IMR-90 (cell line): ENCODE measurements around the gene SHISA8. TPM values are rescaled to one million over a fixed set of nuclear protein-coding genes. Genes with fewer than 3 reads are reported as not detected.

Experiments
- ATAC-seq: fragments of 200-7000 bp; cut with Tn5 transposase; 2 replicates; pipeline ENCODE4 v1.9.1; 2020; ENCODE audit warnings: low read depth, mild to moderate bottlenecking, moderate library complexity
- BruUV-seq: library from RNA; stranded (reverse); fragments of 400-500 nt; replicated peaks from 2 replicates; lab custom pipeline; 2021; lab: Mats Ljungman, UMichigan
- CTCF ChIA-PET: fragments of 300-600 bp; formaldehyde crosslinking; extraction: SDS; loops from one replicate; lab custom pipeline; 2021; ENCODE audit warnings: antibody characterized with exemption; lab: Yijun Ruan, JAX
- POLR2A ChIA-PET: fragments of 300-600 bp; sonication (Branson Sonifier 250); formaldehyde crosslinking; loops from one replicate; lab custom pipeline; 2022; ENCODE audit warnings: antibody characterized with exemption; ENCODE audit not compliant: unreplicated experiment; lab: Charles Lee
- DNase-seq: peaks from one replicate; pipeline ENCODE4 v3.0.0; 2013
- H2AFZ ChIP-seq: replicated peaks from 2 replicates; pipeline ENCODE3; 2013; ENCODE audit warnings: low read length, mild to moderate bottlenecking; ENCODE audit not compliant: poor library complexity
- H2AK5ac ChIP-seq: 2 replicates; pipeline ENCODE4 v1.6.1; 2013; ENCODE audit warnings: low read depth, low read length, inconsistent platforms
- H2AK9ac ChIP-seq: replicated peaks from 2 replicates; pipeline ENCODE3; 2013; ENCODE audit warnings: mild to moderate bottlenecking, low read depth, low read length, moderate library complexity; ENCODE audit not compliant: poor library complexity
- H2BK120ac ChIP-seq: 2 replicates; pipeline ENCODE4 v1.6.1; 2013; ENCODE audit warnings: low read depth, low read length, inconsistent platforms
- H2BK15ac ChIP-seq: 3 replicates; pipeline ENCODE4 v1.6.1; 2013; ENCODE audit warnings: low read depth, low read length, inconsistent platforms
- H2BK20ac ChIP-seq: 2 replicates; pipeline ENCODE4 v1.6.1; 2013; ENCODE audit warnings: low read depth, mild to moderate bottlenecking, inconsistent platforms, low read length, moderate library complexity
- H2BK5ac ChIP-seq: 2 replicates; pipeline ENCODE4 v1.6.1; 2013; ENCODE audit warnings: mild to moderate bottlenecking, low read depth, low read length, inconsistent platforms; ENCODE audit not compliant: poor library complexity, severe bottlenecking
- H3K14ac ChIP-seq: replicated peaks from 2 replicates; pipeline ENCODE4 v1.6.1; 2013; ENCODE audit warnings: low read depth, low read length, inconsistent platforms
- H3K18ac ChIP-seq: 2 replicates; pipeline ENCODE4 v1.6.1; 2013; ENCODE audit warnings: low read depth, low read length, control low read depth
- H3K23ac ChIP-seq: 2 replicates; pipeline ENCODE4 v1.6.1; 2013; ENCODE audit warnings: low read depth, low read length, inconsistent platforms
- H3K27ac ChIP-seq: 2 replicates; pipeline ENCODE4 v1.5.1; 2013; ENCODE audit warnings: mild to moderate bottlenecking, control low read depth, low read length; ENCODE audit not compliant: insufficient read depth
- H3K27me3 ChIP-seq: 2 replicates; pipeline ENCODE4 v1.6.1; 2013; ENCODE audit warnings: low read length; ENCODE audit not compliant: control insufficient read depth, insufficient read depth
- H3K36me3 ChIP-seq: 2 replicates; pipeline ENCODE4 v1.6.1; 2013; ENCODE audit warnings: low read length, mixed read lengths; ENCODE audit not compliant: control insufficient read depth, insufficient read depth
- H3K4ac ChIP-seq: 2 replicates; pipeline ENCODE4 v1.6.1; 2013; ENCODE audit warnings: low read depth, low read length, inconsistent platforms
- H3K4me1 ChIP-seq: 2 replicates; pipeline ENCODE4 v1.6.1; 2013; ENCODE audit warnings: low read length, mixed read lengths; ENCODE audit not compliant: control insufficient read depth, insufficient read depth
- H3K4me2 ChIP-seq: 2 replicates; pipeline ENCODE4 v1.6.1; 2013; ENCODE audit warnings: low read depth, mild to moderate bottlenecking, control low read depth, low read length, moderate library complexity
- H3K4me3 ChIP-seq: 2 replicates; pipeline ENCODE4 v1.5.1; 2013; ENCODE audit warnings: low read depth, mild to moderate bottlenecking, control low read depth, low read length, moderate library complexity; ENCODE audit not compliant: insufficient read depth
- H3K56ac ChIP-seq: 2 replicates; pipeline ENCODE4 v1.6.1; 2013; ENCODE audit warnings: low read length, inconsistent platforms; ENCODE audit not compliant: insufficient read depth; ENCODE audit errors: extremely low read depth
- H3K79me1 ChIP-seq, 2 experiments: 2 replicates each; pipeline ENCODE4 v1.6.1; 2013; ENCODE audit warnings: low read length in 2 of 2, inconsistent platforms in 1 of 2, low read depth in 1 of 2
- H3K9ac ChIP-seq: 2 replicates; pipeline ENCODE4 v1.6.1; 2013; ENCODE audit warnings: low read depth, low read length, control low read depth
- H3K9me1 ChIP-seq: 2 replicates; pipeline ENCODE4 v1.6.1; 2013; ENCODE audit warnings: low read length, inconsistent platforms; ENCODE audit not compliant: insufficient read depth
- H3K9me3 ChIP-seq: 2 replicates; pipeline ENCODE4 v1.6.1; 2013; ENCODE audit warnings: low read length; ENCODE audit not compliant: control insufficient read depth, insufficient read depth
- H4K20me1 ChIP-seq: 2 replicates; pipeline ENCODE4 v1.6.1; 2013; ENCODE audit warnings: low read length, inconsistent platforms; ENCODE audit not compliant: insufficient read depth
- H4K5ac ChIP-seq: 2 replicates; pipeline ENCODE4 v1.6.1; 2013; ENCODE audit warnings: mild to moderate bottlenecking, low read depth, low read length, control low read depth
- H4K8ac ChIP-seq, 2 experiments: 2 replicates each; pipeline ENCODE4 v1.6.1; 2013; ENCODE audit warnings: low read depth in 2 of 2, low read length in 2 of 2, control low read depth in 1 of 2, inconsistent platforms in 1 of 2
- H4K91ac ChIP-seq: 2 replicates; pipeline ENCODE4 v1.6.1; 2013; ENCODE audit warnings: low read depth, low read length, inconsistent platforms; ENCODE audit not compliant: insufficient read depth
- POLR2A ChIP-seq: IDR thresholded peaks from 2 replicates; pipeline ENCODE4 v1.6.1; 2012; ENCODE audit warnings: mild to moderate bottlenecking, low read depth, low read length
- WGBS, 2 experiments: methylation state at CpG; one replicate each; pipeline versions ENCODE4 v1.1.5 to v1.1.7; 2013; ENCODE audit warnings: missing lambda C conversion rate in 2 of 2; ENCODE audit not compliant: insufficient read length in 1 of 2; ENCODE audit errors: extremely low coverage in 2 of 2; 5-methylcytosine and 5-hydroxymethylcytosine counted together
- dilution Hi-C: fragments of 300-500 bp; cut with HindIII; formaldehyde crosslinking; loops from one replicate; pipeline ENCODE4 v1.14.3; 2018; ENCODE audit warnings: low sequenced_read_pairs; ENCODE audit not compliant: unreplicated experiment
- in situ Hi-C: fragments of 300-500 bp; cut with MboI; formaldehyde crosslinking; loops from 3 replicates; pipeline ENCODE4 v1.14.3; 2019; ENCODE audit warnings: low sequenced_read_pairs, inconsistent platforms, mixed read lengths
- intact Hi-C: fragments of 100-400 bp; cut with micrococcal nuclease; formaldehyde crosslinking; loops from 2 replicates; pipeline ENCODE4 v1.10.0; 2022
- polyA plus RNA-seq, 3 experiments: library from polyadenylated mRNA; depleted of rRNA; stranded (reverse); fragments of >200 nt; gene quantifications; 2 replicates each; pipeline ENCODE4 v1.2.3, GENCODE V29; 2012; ENCODE audit warnings: low replicate concordance in 1 of 3
- total RNA-seq: library from RNA; depleted of rRNA; stranded (reverse); fragments of >200 nt; gene quantifications from 2 replicates; pipeline ENCODE4 v1.2.3, GENCODE V29; 2012
- TF ChIP-seq, protein P1 (sequence below): fragments of 150-350 bp; IDR thresholded peaks from 2 replicates; pipeline ENCODE4 v1.6.1; 2016; ENCODE audit warnings: low read depth, mild to moderate bottlenecking, low read length, moderate library complexity, borderline replicate concordance

SHISA8 gene
- total and polyA plus RNA-seq, 2 of the 4 experiments (the other 2 are of a cell fraction), result not detected

DNA sequence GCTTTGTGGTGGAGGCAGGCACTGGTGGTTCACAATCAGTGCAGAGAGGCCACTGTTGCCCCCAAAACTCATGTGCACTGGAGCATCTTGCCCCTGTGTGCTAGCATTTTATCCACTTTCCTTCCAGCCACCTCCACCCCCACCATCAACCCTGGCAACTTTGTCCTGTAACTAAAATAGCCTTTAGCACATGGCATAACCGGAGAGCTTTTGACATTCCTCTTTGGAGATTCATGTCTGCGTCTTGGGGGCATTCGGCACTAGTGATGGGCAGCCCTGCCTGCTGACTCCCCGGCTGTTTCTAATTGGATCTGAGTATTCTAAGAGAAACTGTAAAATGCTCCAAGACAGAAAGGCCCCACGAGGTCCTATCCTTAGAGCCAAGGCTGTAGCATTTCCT, 15.8 kb downstream of the SHISA8 start:
- Histone ChIP-seq H2BK20ac (no peak overlapping the region), H3K4me2 (no peak overlapping the region), H3K4ac (no peak overlapping the region), H2BK15ac (no peak overlapping the region), H2BK120ac (no peak overlapping the region), H3K14ac (no peak overlapping the region), H3K36me3 (peaks cover 40% of the 10 kb centered on the region), H3K79me1 (no peaks in the 10 kb centered on the region), H3K9me1 (peaks cover 8% of the 10 kb centered on the region; the same call in 1 of the 2 replicates), H3K9ac (no peak overlapping the region), H2AK9ac (no peak overlapping the region), H3K4me1 (0 out of 2 replicates have a peak, but pooled peaks cover 1% of the 10 kb centered on the region), H4K5ac (no peak overlapping the region), H3K23ac (no peak overlapping the region), H4K91ac (no peak overlapping the region), H3K18ac (no peak overlapping the region), H3K27ac (no peak overlapping the region), H3K27me3 (no peaks in the 10 kb centered on the region), H4K8ac (no peak overlapping the region), H4K20me1 (0 out of 2 replicates have a peak, but pooled peaks cover 6% of the 10 kb centered on the region), H2BK5ac (no peak overlapping the region), H2AFZ (no peak overlapping the region), H2AK5ac (no peak overlapping the region), H3K4me3 (no peak overlapping the region), H3K9me3 (no peaks in the 10 kb centered on the region), H3K56ac (no peak overlapping the region)
- WGBS, 2 experiments, result no CpG with 5 or more reads among the region's 5 CpGs
- no TSS peak for BruUV-seq
- ChIA-PET POLR2A (no interaction called here), CTCF (no interaction called here)
- in situ Hi-C loops, result no loop called here
- DNase-seq (no peak), ATAC-seq (no peak)
- dilution Hi-C loops, result no loop called here
- no peak for TF ChIP-seq POLR2A
- TF ChIP-seq, protein P1, sequence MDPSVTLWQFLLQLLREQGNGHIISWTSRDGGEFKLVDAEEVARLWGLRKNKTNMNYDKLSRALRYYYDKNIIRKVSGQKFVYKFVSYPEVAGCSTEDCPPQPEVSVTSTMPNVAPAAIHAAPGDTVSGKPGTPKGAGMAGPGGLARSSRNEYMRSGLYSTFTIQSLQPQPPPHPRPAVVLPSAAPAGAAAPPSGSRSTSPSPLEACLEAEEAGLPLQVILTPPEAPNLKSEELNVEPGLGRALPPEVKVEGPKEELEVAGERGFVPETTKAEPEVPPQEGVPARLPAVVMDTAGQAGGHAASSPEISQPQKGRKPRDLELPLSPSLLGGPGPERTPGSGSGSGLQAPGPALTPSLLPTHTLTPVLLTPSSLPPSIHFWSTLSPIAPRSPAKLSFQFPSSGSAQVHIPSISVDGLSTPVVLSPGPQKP, result no peak
- intact Hi-C loops, result no loop called here
